H7 (cell line): Measurements from ENCODE around the gene SPRN. TPM values are rescaled to one million over a fixed set of nuclear protein-coding genes. Genes with fewer than 3 reads are reported as not detected.

ENCODE experiments used
- DNase-seq: peaks from one replicate; pipeline ENCODE4 v3.0.0; 2012
- H3K27me3 ChIP-seq: 2 replicates; pipeline ENCODE4 v1.6.0; 2011; ENCODE audit warnings: mild to moderate bottlenecking, low read length; ENCODE audit not compliant: control insufficient read depth, insufficient read depth
- H3K36me3 ChIP-seq: replicated peaks from 2 replicates; pipeline ENCODE4 v1.5.1; 2011; ENCODE audit warnings: low read length; ENCODE audit not compliant: control insufficient read depth, insufficient read depth
- H3K4me3 ChIP-seq: 2 replicates; pipeline ENCODE4 v1.5.1; 2011; ENCODE audit warnings: low read depth, mild to moderate bottlenecking, control low read depth, low read length, moderate library complexity; ENCODE audit not compliant: insufficient read depth
- total RNA-seq: library from RNA; depleted of rRNA; stranded (reverse); fragments of >200 nt; shearing (Covaris generic); gene quantifications from 2 replicates; pipeline ENCODE4 v1.2.3, GENCODE V29; 2014

Gene SPRN
- total RNA-seq, 1 experiment from 2014 or later = not detected

DNA sequence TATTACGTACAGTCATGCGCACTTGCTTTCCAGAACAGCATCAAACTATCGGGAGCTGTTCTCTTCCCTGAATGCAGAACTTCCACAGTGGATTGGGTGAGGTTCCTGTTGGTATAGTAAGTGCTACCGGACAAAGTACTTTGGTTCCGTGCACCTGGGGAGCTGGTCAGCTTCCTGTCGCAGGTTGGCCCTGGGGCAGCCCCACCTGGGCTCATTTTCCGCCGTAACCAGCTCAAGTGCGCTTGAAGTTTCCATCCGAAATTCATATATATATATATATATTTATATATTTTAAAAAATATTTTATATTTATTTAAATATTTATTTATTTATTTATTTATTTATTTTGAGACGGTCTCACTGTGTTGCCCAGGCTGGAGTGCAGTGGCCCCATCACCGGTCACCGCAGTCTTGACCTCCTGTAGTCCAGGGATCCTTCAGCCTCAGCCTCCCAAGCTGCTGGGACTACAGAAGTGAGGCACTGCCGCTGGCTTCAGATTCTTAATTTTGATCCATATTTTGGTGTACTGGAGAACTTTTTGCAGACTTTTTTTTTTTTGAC lies 35.9 kb upstream of the SPRN start:
- no peaks in the 10 kb centered on the region for H3K27me3 ChIP-seq
- no peak overlapping the region for H3K4me3 ChIP-seq
- no peak for DNase-seq
- no peaks in the 10 kb centered on the region for H3K36me3 ChIP-seq

DNA sequence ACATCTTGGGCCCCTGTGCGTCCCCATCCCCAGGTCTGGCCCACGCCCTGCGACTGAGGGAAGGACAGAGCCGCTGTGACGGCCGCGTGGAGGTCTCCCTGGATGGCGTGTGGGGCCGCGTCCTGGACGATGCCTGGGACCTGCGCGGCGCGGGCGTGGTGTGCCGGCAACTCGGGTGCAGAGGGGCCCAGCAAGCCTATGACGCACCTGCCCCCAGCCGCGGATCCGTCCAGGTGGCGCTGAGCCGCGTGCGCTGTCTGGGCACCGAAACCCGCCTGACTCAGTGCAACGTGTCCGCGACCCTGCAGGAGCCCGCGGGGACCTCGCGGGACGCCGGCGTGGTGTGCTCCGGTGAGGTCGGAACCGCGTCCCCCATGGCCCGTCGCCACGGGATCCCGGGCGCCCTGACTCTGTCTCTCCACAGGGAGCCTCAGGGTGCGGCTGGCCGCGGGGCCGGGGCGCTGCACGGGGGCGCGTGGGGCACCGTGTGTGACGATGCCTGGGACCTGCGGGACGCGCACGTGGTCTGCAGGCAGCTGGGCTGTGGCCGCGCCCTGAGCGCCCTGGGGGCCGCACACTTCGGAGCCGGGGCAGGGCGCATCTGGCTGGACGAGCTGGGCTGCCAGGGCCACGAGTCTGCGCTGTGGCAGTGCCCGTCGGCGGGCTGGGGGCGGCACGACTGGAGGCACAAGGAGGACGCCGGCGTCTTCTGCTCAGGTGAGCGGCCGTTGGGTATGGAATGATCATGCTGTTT lies 35.2 kb upstream of the SPRN start:
- Histone ChIP-seq H3K27me3 (no peaks in the 10 kb centered on the region), H3K4me3 (no peak overlapping the region), H3K36me3 (no peaks in the 10 kb centered on the region)
- DNase-seq = no peak

DNA sequence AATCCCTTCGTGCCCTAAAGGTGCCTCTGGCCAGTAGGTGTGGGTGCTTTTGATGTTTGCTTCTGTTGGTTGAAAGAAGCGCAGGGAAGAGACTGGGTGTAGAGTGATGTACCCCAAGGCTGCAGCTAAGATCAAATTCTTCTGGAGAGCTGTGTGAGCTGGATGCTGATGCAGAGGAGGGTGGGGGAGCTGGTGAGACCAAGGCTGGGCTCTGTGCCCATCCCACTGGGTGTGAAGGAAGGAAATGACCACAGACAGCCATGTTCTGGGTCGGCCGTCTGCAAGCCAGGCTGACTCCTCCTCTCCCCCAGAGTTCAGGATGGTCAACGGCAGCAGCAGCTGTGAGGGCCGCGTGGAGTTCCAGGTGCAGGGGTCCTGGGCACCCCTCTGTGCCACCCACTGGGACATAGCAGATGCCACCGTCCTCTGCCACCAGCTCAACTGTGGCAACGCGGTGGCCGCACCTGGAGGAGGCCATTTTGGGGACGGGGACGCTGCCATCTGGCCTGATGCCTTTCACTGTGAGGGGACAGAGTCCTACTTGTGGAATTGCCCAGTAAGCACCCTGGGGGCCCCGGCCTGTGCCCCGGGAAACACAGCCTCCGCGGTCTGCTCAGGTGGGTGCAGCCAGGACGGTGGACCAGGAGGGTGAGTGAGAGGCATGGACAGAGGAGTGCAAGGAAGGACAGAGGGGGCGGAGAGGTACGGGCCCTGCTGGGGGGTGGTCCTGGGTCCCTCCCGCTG lies 34.5 kb upstream of the SPRN start:
- no peak overlapping the region for H3K4me3 ChIP-seq
- no peaks in the 10 kb centered on the region for H3K27me3 ChIP-seq
- H3K36me3 ChIP-seq = no peaks in the 10 kb centered on the region
- DNase-seq = no peak

DNA sequence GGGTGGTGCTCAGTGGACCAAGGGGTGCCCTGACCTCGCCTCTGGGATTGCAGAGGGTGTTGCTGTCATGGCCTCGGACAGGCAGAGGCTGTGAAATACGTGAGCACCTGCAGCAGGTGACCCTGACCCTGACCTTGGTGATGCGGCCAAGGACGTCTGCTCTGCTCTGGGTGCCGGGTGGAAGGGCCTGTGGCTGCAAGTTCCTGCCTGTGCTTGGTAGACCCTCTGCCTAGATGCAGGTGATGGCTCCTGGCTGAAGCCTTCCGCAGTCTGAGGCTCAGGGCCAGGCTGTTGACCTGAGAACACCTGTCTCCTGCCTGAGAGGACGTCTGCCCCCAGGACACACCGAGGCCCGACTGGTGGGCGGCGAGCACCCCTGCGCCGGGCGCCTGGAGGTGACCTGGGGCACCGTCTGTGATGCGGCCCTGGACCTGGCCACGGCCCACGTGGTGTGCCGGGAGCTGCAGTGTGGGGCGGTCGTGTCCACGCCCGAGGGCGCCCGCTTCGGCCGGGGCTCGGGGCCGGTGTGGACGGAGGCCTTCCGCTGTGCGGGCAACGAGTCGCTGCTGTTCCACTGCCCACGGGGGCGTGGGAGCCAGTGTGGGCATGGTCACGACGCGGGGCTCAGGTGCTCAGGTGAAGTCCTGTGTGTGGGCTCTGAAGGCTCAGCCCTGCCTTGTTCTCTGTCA lies 33.7 kb upstream of the SPRN start:
- Histone ChIP-seq H3K27me3 (no peaks in the 10 kb centered on the region), H3K36me3 (no peaks in the 10 kb centered on the region), H3K4me3 (no peak overlapping the region)
- no peak for DNase-seq

DNA sequence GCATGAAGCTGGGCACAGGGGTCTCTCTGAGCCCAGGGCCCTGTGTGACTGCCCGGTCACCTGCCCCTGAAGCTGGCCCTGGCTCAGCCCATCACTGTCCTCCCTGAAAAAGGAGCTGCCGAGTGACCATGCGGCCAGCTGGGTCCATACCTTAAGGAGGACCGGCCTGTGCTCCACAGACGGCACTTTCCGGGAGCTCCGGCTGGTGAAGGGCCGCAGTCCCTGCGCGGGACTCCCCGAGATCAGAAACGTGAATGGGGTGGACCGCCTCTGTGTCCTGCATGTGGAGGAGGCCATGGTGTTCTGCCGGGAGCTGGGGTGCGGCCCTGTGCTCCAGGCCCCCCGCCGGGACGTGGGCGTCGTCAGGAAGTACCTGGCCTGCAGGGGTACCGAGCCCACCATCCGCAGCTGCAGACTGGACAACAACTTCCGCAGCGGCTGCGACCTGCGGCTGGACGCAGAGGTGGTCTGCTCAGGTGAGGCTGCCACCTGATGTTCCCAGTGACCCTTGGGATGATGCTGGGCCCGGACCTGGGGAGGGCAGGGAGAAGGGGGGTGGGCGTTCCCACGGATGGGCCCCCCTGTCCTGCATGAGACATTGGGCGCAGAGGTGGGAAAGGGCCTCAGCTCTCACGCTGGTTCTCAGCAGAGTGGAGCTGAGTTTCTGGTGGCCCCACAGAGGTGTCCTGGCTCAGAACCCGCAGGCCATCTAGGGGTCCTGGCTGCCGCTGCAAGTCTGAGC lies 32.8 kb upstream of the SPRN start:
- no peak for DNase-seq
- Histone ChIP-seq H3K27me3 (no peaks in the 10 kb centered on the region), H3K36me3 (no peaks in the 10 kb centered on the region), H3K4me3 (no peak overlapping the region)

DNA sequence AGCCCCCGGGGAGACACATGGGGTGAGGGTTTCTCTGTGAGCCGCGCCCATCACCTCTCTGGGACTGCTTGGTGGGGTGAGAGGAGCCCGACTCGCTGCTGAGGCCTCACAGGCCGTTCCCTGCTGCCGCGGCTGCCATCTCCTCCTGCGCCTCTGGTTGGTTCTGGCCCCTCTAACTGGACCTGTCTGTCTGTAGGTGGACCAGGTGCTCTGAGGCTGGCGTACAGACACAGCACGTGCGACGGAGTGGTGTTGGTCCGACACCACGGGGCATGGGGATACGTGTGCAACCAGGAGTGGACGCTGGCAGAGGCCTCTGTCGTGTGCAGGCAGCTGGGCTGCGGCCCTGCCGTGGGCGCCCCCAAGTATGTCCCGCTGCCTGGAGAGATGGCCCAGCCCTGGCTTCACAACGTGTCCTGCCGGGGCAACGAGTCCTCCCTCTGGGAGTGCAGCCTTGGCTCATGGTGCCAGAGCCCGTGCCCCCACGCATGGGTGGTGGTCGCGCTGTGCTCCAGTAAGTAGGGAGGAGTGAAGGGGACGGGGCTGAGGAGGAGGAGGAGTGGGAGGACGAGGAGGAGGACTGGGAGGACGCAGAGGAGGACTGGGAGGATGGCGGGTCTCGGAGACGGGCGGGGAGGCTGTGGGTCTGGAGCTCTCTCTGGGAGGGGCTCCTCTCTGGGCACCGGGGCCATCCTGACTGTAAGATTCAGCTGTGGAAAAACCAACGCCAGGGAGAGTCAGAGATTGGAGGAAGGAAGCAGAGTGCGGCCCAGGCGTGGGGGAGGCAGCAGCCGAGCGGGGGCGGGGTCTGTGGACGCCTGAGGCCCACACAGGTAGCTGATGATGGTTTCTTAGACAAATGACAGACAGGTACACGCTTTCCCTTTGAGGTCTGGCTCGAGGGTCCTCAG lies 31.9 kb upstream of the SPRN start:
- Histone ChIP-seq H3K4me3 (no peak overlapping the region), H3K36me3 (no peaks in the 10 kb centered on the region), H3K27me3 (no peaks in the 10 kb centered on the region)
- DNase-seq = no peak

DNA sequence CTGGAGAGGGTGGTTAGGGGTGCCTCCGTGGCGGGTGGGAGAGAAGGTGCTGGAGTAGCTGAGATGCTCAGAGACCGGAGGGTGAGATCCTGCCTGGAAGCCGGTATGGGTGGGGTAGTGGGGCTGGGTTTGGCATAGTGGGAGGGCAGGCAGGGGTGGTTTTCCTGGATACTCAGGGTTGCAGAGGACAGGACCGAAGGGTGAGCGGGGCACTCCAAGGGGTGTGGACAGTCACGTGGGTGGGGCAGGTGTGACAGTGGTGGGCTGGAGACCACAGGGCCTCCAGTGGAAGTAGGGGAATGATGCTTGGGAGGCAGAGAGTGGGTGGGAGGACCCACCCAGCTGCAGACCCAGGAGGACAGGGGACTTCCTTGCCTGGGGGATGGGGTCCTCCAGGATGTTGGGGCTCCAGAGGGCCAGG lies 31.2 kb upstream of the SPRN start:
- Histone ChIP-seq H3K4me3 (no peak overlapping the region), H3K36me3 (no peaks in the 10 kb centered on the region), H3K27me3 (no peaks in the 10 kb centered on the region)
- no peak for DNase-seq

DNA sequence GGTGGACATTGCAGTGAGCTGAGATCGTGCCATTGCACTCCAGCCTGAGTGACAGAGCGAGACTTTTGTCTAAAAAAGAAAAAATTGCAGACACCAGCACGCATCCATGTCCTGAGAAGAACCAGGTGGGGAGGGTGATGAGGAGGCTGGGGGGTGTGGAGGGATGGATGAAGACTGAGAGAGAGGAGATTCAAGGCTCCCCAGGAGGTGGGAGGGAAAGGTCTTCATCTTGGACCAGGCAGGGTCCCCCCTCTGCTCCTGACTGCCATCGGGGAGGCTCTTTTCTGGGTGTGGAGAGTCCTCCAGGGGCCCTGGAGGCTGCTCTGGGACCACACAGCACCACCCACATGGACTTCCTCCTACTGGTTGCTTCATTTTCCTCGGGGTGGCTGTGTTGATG lies 30.8 kb upstream of the SPRN start:
- Histone ChIP-seq H3K36me3 (no peaks in the 10 kb centered on the region), H3K4me3 (no peak overlapping the region), H3K27me3 (no peaks in the 10 kb centered on the region)
- DNase-seq = no peak

DNA sequence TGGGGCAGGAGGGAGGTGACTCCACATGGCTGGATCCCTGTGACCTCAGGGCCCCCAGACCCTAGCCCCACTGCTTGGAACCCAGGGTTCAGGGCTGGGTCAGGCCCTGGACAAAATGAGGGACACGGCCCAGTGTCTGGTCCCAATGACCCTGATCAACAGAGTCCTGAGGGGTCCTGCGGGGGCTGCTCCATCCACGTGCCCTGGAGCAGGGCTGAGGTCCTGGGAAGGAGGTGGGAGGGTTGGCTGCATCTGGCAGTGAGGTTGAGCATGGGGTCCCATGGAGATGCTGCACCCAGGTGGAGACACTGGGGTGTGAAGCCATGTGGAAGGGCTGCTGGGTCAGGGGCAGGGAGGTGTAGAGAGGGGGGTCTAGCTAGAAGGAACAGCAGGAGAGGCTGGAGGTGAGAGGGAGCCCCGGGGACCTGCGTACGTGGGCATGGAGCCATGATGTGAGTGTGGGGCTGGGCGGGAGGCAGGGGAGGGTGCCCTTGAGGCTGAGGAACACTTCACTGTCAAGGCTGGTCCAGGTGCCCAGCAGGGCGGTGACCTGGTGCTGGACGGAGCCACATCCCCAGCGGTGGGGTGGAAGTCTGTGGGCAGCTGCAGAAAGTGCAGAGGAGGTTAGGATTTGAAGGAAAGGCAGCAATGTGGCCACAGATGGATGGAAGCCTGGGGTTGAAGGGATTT lies 29.9 kb upstream of the SPRN start:
- H3K36me3 ChIP-seq = no peaks in the 10 kb centered on the region
- H3K27me3 ChIP-seq = no peaks in the 10 kb centered on the region
- H3K4me3 ChIP-seq = no peak overlapping the region
- DNase-seq = no peak

DNA sequence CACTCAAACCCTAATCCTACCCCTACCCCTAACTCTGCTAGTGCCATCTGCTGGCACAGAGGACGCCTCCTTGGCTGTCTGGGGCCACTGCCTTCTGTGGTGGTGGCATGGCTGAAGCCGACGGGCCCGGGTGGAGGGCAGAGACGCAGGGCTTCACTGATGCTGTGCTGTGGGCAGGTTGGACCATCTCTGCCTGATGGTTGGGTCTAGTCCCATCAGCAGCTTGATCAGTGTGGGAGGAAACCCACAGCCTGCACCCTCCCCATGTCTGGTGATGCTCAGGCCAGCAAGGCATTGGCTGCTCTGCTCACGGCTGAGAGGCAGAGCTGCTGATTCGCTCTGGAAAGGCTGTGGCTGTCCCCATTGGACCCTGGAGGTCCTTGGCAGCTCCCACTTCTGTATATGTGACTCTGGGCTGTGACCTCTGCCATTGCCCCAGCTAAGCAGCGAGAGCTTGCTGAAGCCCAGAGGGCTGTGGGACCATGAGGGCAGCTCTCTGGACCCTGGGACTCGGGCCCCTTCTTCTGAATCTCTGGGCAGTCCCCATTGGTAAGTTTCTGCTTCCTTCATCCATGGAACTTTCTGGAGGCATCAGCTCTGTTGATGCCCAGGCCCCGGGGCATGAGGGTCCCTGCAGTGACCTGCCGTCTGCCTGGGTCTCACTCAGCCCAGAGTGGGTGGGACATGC lies 29.2 kb upstream of the SPRN start, which contains the start of gene SCART1:
Gene SCART1 (plus strand): TSS at position 430 of the 688 bp plus-strand sequence. CDS start 53 bp downstream, at position 483.
- Histone ChIP-seq H3K36me3 (no peaks in the 10 kb centered on the region), H3K4me3 (no peak within 1 kb of the TSS), H3K27me3 (no peaks in the 10 kb centered on the region)
- DNase-seq = no peak

DNA sequence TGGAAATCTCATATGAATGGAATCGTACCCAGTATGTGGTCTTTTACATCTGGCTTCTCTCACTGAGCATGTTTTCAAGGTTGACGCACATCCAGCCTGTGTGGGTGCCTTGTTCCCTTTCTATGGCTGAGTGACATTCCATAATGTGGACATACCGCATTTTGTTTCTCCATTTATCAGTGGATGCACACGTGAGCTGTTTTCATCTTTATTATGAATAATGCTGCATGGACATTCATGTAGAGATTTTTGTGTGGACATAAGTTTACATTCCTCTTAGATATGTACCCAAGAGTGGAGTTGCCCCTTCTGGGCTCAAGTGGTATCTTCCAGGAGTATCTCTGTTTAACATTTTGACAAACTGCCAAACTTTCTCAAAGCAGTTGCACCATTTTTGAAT lies 28.0 kb upstream of the SPRN start:
- no peak for DNase-seq
- Histone ChIP-seq H3K27me3 (no peaks in the 10 kb centered on the region), H3K36me3 (no peaks in the 10 kb centered on the region), H3K4me3 (no peak overlapping the region)

DNA sequence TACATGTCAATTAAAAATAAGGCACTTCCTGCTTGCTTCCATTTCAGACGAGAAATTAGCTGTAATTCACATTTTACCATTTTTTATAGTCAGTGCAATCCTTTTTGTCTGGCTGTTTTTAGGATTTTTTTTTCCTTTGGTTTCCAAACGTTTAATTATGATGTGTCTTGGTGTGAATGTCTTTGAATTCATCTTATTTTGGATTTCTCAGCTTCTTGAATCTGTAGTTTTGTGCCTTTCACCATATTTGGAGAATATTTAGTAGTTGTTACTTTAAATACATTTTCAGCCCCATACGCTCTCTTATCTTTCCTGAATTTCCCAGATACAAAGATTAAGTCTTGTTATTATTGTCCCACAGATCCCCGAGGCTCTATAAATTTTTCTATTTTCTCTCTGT lies 26.9 kb upstream of the SPRN start:
- no peaks in the 10 kb centered on the region for H3K27me3 ChIP-seq
- no peaks in the 10 kb centered on the region for H3K36me3 ChIP-seq
- H3K4me3 ChIP-seq = no peak overlapping the region
- no peak for DNase-seq
